ENCODE data around the gene ZNF425.
"Not testable (repeated sequence)": the region's sequence is repeated elsewhere in the genome, so short reads cannot be mapped to it uniquely, and the experiment has no call there.

The ZNF425 gene

GRCh38 chr7:149067869-149068268, 58.3 kb downstream of the ZNF425 start:
- no peak for DNase-seq (ENCODE audit: low read depth in 1 of 2, low spot score in 1 of 2)
- Histone ChIP-seq H3K4me3 (replicated peaks; ENCODE audit: insufficient read depth, low read length) (no peak overlapping the region), H3K27me3 (ENCODE audit: insufficient read depth, poor library complexity, severe bottlenecking) (no peaks in the 10 kb centered on the region), H3K27ac (replicated peaks) (no peak overlapping the region)
- TF ChIP-seq CTCF (IDR thresholded peaks at IDR 0.05; ENCODE audit: insufficient read depth, low read length) (no peak), REST (IDR thresholded peaks at IDR 0.05; ENCODE audit: insufficient replicate concordance, low read depth) (no peak), SPI1 (IDR thresholded peaks at IDR 0.05; ENCODE audit: borderline replicate concordance, low read depth) (no peak), GABPA (IDR thresholded peaks at IDR 0.05; ENCODE audit: low read depth) (no peak), POLR2AphosphoS5 (IDR thresholded peaks at IDR 0.05; ENCODE audit: low read depth) (no peak)

- no peak for TF ChIP-seq POLR2AphosphoS5 (IDR thresholded peaks at IDR 0.05; ENCODE audit: low read depth)
- TF ChIP-seq SPI1 (IDR thresholded peaks at IDR 0.05; ENCODE audit: borderline replicate concordance, low read depth): peak; percentile 56
- no peak for DNase-seq (ENCODE audit: low read depth in 1 of 2, low spot score in 1 of 2)
- Histone ChIP-seq H3K27me3 (ENCODE audit: insufficient read depth, poor library complexity, severe bottlenecking) (no peaks in the 10 kb centered on the region), H3K4me3 (replicated peaks; ENCODE audit: insufficient read depth, low read length) (no peak overlapping the region), H3K27ac (replicated peaks) (no peak overlapping the region)
These were observed 62.6 kb downstream of the ZNF425 start for GRCh38 chr7:149063476-149063875.

GRCh38 chr7:149062217-149062899, 63.8 kb downstream of the ZNF425 start:
- not testable (repeated sequence) for H3K27ac ChIP-seq (replicated peaks); DNase-seq (ENCODE audit: low read depth in 1 of 2, low spot score in 1 of 2); H3K27me3 ChIP-seq (ENCODE audit: insufficient read depth, poor library complexity, severe bottlenecking); H3K4me3 ChIP-seq (replicated peaks; ENCODE audit: insufficient read depth, low read length)

- DNase-seq (ENCODE audit: low read depth in 1 of 2, low spot score in 1 of 2): no peak
- TF ChIP-seq REST (IDR thresholded peaks at IDR 0.05; ENCODE audit: insufficient replicate concordance, low read depth): no peak
- no peak for TF ChIP-seq POLR2AphosphoS5 (IDR thresholded peaks at IDR 0.05; ENCODE audit: low read depth)
- no peak for TF ChIP-seq GABPA (IDR thresholded peaks at IDR 0.05; ENCODE audit: low read depth)
- no peak for TF ChIP-seq SPI1 (IDR thresholded peaks at IDR 0.05; ENCODE audit: borderline replicate concordance, low read depth)
- TF ChIP-seq CTCF (IDR thresholded peaks at IDR 0.05; ENCODE audit: insufficient read depth, low read length): no peak
- Histone ChIP-seq H3K27ac (replicated peaks) (no peak overlapping the region), H3K4me3 (replicated peaks; ENCODE audit: insufficient read depth, low read length) (no peak overlapping the region), H3K27me3 (ENCODE audit: insufficient read depth, poor library complexity, severe bottlenecking) (no peaks in the 10 kb centered on the region)
These were observed 66.0 kb downstream of the ZNF425 start for GRCh38 chr7:149060156-149060555.

- TF ChIP-seq POLR2AphosphoS5 (IDR thresholded peaks at IDR 0.05; ENCODE audit: low read depth) (no peak), CTCF (IDR thresholded peaks at IDR 0.05; ENCODE audit: insufficient read depth, low read length) (no peak), REST (IDR thresholded peaks at IDR 0.05; ENCODE audit: insufficient replicate concordance, low read depth) (no peak), SPI1 (IDR thresholded peaks at IDR 0.05; ENCODE audit: borderline replicate concordance, low read depth) (no peak), GABPA (IDR thresholded peaks at IDR 0.05; ENCODE audit: low read depth) (no peak)
These were observed 72.2 kb downstream of the ZNF425 start for GRCh38 chr7:149053885-149054284.

More at GRCh38 chr7:149053885-149054284, 72.2 kb downstream of the ZNF425 start:
- H3K27me3 ChIP-seq (ENCODE audit: insufficient read depth, poor library complexity, severe bottlenecking): no peaks in the 10 kb centered on the region
- no peak for DNase-seq (ENCODE audit: low read depth in 1 of 2, low spot score in 1 of 2)
- H3K27ac ChIP-seq (replicated peaks): no peak overlapping the region
- no peak overlapping the region for H3K4me3 ChIP-seq (replicated peaks; ENCODE audit: insufficient read depth, low read length)
